ENCODE results near the gene UNC45A.

DNA sequence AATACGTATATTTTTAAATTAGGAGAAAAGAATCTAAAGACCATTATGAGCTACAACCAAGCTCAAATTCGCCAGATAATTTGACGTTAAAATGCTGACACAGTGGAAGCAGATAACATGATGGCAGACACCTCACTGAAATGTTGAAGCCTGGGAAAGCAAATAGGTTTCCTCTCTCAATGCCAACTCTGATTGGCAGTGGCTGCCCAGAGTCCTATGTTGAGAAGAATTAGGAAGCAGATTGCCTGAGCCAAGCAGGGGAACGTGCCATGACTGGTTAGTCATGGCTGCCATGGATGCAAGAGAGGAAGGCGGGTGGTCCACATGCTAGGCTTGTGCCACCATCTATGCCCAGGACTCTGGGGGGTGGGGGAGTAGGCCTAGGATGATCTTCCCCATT is 3.2 kb downstream of the UNC45A start:
- TF ChIP-seq, protein P1, sequence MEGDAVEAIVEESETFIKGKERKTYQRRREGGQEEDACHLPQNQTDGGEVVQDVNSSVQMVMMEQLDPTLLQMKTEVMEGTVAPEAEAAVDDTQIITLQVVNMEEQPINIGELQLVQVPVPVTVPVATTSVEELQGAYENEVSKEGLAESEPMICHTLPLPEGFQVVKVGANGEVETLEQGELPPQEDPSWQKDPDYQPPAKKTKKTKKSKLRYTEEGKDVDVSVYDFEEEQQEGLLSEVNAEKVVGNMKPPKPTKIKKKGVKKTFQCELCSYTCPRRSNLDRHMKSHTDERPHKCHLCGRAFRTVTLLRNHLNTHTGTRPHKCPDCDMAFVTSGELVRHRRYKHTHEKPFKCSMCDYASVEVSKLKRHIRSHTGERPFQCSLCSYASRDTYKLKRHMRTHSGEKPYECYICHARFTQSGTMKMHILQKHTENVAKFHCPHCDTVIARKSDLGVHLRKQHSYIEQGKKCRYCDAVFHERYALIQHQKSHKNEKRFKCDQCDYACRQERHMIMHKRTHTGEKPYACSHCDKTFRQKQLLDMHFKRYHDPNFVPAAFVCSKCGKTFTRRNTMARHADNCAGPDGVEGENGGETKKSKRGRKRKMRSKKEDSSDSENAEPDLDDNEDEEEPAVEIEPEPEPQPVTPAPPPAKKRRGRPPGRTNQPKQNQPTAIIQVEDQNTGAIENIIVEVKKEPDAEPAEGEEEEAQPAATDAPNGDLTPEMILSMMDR (IDR thresholded peaks at IDR 0.05): no peak
- TF ChIP-seq POLR2A (IDR thresholded peaks at IDR 0.05): no peak
